ENCODE results near the gene ING4. TPM values are rescaled to one million over a fixed set of nuclear protein-coding genes. Genes with fewer than 3 reads are reported as not detected.
A peak's percentile ranks its signal among the peaks of the same experiment; 100 is the strongest.

The ING4 gene
- total RNA-seq, 1 donor from 2014 or later = 41.3 TPM

GRCh38 chr12:6691473-6691872 is 28.6 kb upstream of the ING4 start:
- no peak overlapping the region for H3K27ac ChIP-seq
- H3K36me3 ChIP-seq = peaks cover 6% of the 10 kb centered on the region
- no peaks in the 10 kb centered on the region for H3K9me3 ChIP-seq
- peaks cover 38% of the 10 kb centered on the region for H3K4me1 ChIP-seq
- TF ChIP-seq CTCF (IDR thresholded peaks at IDR 0.05) = no peak
- H3K27me3 ChIP-seq (ENCODE audit: low read depth) = no peaks in the 10 kb centered on the region
- ATAC-seq (no peak), DNase-seq (no peak)
- intact Hi-C loops (cut with DNase I) = no loop called here
- H3K4me3 ChIP-seq = no peak overlapping the region

DNA sequence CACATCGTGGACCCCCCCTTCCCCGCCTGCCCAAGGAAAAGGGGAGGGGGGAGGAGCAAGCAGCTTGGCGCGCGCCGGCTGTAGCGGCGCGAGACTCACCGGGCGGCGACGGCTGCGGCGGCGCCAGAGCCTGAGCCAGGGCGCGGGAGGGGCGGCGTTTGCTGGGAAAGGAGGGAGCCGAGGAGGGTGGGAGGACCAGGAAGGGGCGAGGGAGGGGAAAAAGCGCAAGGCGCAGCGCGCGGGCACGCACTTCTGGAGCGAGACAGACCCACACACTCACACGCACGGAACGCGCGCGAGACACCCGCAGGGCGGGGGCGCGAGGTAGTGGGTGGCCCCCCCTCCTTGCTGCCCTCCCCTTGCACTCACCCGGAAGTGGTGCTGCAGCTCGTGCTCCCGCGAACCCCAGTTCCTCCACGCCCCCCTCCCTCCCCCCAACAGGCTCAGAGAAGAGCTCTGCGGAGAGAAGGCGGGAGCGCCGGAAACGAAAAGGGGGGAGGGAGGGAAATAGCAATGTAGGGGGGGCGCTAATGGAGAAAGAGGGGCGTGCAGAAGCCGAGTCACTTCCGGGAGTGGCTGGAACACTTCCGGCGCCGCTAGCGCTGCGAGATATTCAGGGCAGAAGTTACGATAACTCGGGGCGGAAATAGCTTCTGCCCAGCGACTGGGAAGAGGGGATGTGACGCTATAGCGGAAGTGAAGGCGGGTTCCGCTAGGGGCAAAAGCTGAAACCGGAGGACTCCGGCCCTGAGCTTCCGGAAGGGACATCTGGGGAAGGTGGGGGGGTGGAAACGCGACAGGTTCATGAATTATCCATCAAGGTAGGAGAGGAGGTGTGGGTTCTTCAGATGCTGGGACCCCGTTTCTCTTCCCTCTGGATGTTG is 26.3 kb upstream of the ING4 start, which contains the start of gene ZNF384:
TSS of gene ZNF384 (minus strand) at position 377 of the 884 bp plus-strand sequence. CDS start 9,855 bp downstream, outside the sequence.
- peaks cover 53% of the 10 kb centered on the region for H3K4me1 ChIP-seq
- H3K27ac ChIP-seq = peak within 1 kb of the TSS; percentile 96
- intact Hi-C loops (cut with DNase I) = no loop called here
- no peaks in the 10 kb centered on the region for H3K9me3 ChIP-seq
- DNase-seq (peak; percentile 97), ATAC-seq (peak; percentile 94)
- peak within 1 kb of the TSS; percentile 86 for H3K4me3 ChIP-seq
- H3K36me3 ChIP-seq = peaks cover 11% of the 10 kb centered on the region
- H3K27me3 ChIP-seq (ENCODE audit: low read depth) = no peaks in the 10 kb centered on the region
- no peak for TF ChIP-seq CTCF (IDR thresholded peaks at IDR 0.05)

DNA sequence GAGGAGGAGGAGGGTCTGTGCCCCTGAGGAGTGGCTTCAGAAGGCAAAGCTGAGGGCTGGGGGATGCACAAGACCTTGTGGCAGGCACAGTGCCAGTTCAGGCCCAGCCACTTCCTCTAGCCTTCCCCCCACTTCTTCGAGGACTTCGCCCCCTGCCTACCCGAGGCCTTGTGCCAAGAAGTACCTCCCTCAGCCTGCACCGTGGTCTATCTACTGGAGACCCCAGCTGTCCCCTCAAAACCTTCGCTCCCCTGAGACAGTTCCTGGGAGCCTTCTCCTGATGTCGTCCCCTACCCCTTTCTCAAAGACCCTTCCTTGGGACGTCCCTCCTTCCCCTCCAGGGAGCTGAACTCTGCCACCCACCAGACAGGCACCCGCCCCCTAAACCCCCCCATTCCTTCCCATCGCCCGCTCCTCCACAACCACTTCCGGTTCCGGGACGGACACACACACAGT is 25.7 kb upstream of the ING4 start:
- Histone ChIP-seq H3K4me3 (peak overlapping the region; percentile 86), H3K27me3 (ENCODE audit: low read depth) (no peaks in the 10 kb centered on the region), H3K36me3 (peaks cover 16% of the 10 kb centered on the region), H3K27ac (peak overlapping the region; percentile 96), H3K4me1 (peaks cover 58% of the 10 kb centered on the region), H3K9me3 (no peaks in the 10 kb centered on the region)
- intact Hi-C loops (cut with DNase I) = no loop called here
- ATAC-seq (peak; percentile 1 to 3), DNase-seq (peak; percentile 62)
- TF ChIP-seq CTCF (IDR thresholded peaks at IDR 0.05) = no peak

DNA sequence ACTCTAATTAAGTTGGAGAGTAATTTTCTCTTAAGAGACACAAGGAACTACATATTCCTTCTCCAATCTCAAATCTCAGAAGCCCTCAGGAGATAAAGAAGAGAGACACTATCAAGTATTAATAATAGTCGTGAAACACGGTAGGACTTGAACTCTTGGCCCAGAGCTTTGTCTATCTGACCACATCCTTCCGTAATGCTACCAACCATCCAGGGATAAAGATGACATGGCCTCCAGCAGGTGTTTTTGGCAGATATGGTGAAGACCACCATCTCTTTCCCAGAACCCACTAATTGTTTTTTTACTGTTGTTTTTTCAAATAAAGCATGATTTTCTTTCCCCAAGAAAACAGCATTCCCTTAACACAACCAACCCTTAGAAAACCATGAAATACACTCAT is 22.9 kb upstream of the ING4 start:
- no peak for ATAC-seq
- no peak for DNase-seq
- Histone ChIP-seq H3K36me3 (peaks cover 35% of the 10 kb centered on the region), H3K9me3 (no peaks in the 10 kb centered on the region), H3K27me3 (ENCODE audit: low read depth) (no peaks in the 10 kb centered on the region), H3K4me3 (no peak overlapping the region), H3K4me1 (peaks cover 50% of the 10 kb centered on the region), H3K27ac (no peak overlapping the region)
- no peak for TF ChIP-seq CTCF (IDR thresholded peaks at IDR 0.05)
- intact Hi-C loops (cut with DNase I) = no loop called here

DNA sequence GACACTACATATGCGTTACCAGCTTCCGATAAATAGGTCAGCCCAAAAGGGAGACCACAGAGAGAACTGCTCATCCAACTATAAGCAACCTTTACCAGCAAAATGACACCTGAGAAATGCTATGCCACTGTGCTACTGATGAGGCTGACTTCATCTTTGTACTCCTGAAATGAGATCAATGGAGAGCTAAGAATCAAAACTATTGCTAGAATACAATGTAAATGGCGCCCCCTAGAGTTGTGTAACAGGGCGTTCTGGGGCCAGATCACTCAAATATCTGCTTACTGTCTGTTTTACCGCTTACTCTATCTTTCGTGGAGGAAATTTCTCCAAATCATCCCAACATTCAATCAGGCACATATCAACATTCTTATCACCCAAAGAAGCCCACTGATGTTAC is 21.7 kb upstream of the ING4 start:
- intact Hi-C loops (cut with DNase I) = no loop called here
- peak; percentile 55 for TF ChIP-seq CTCF (IDR thresholded peaks at IDR 0.05)
- Histone ChIP-seq H3K9me3 (no peaks in the 10 kb centered on the region), H3K4me3 (no peak overlapping the region), H3K27me3 (ENCODE audit: low read depth) (no peaks in the 10 kb centered on the region), H3K27ac (no peak overlapping the region), H3K36me3 (peaks cover 47% of the 10 kb centered on the region), H3K4me1 (peaks cover 40% of the 10 kb centered on the region)
- ATAC-seq (no peak), DNase-seq (no peak)

Data from lower lobe of right lung (tissue), 2 donors.